H1 (cell line): ENCODE data around the gene PRKRIP1. TPM values are rescaled to one million over a fixed set of nuclear protein-coding genes. Genes with fewer than 3 reads are reported as not detected.

Experiments used
- CTCF ChIA-PET: fragments of 300-600 bp; sonication (Branson Sonifier 250); formaldehyde crosslinking; loops from one replicate; lab custom pipeline; 2021; ENCODE audit not compliant: partially characterized antibody; lab: Charles Lee
- POLR2A ChIA-PET: fragments of 300-600 bp; sonication (Branson Sonifier 250); formaldehyde crosslinking; loops from one replicate; lab custom pipeline; 2021; ENCODE audit warnings: inconsistent platforms; ENCODE audit not compliant: partially characterized antibody; lab: Charles Lee
- DNase-seq, 2 experiments: peaks; one replicate each; pipeline versions ENCODE4 v3.0.0 to v3.0.0-alpha.2; 2010 to 2022; ENCODE audit warnings: low spot score in 2 of 2, low read depth in 1 of 2, mixed read lengths in 1 of 2
- FAIRE-seq: peaks from 2 replicates; lab custom pipeline; 2011; peaks lifted over from hg19 to GRCh38; lab: Jason Lieb, UNC
- H2AFZ ChIP-seq: 2 replicates; pipeline ENCODE4 v1.8.1; 2012; ENCODE audit warnings: low read length, inconsistent platforms
- H2AK5ac ChIP-seq: 2 replicates; pipeline ENCODE4 v1.6.1; 2013; ENCODE audit warnings: low read depth, low read length
- H2BK120ac ChIP-seq: replicated peaks from 2 replicates; pipeline ENCODE3; 2013; ENCODE audit warnings: low read depth, low read length, inconsistent platforms
- H2BK12ac ChIP-seq: 2 replicates; pipeline ENCODE4 v1.6.1; 2013; ENCODE audit warnings: low read depth, low read length
- H2BK15ac ChIP-seq: 2 replicates; pipeline ENCODE4 v1.6.1; 2013; ENCODE audit warnings: low read length
- H2BK20ac ChIP-seq: 2 replicates; pipeline ENCODE4 v1.6.1; 2013; ENCODE audit warnings: low read length
- H2BK5ac ChIP-seq: 2 replicates; pipeline ENCODE4 v1.6.1; 2013; ENCODE audit warnings: low read depth, low read length
- H3K14ac ChIP-seq: 2 replicates; pipeline ENCODE4 v1.6.1; 2013; ENCODE audit warnings: inconsistent platforms; ENCODE audit not compliant: insufficient read length
- H3K18ac ChIP-seq: 2 replicates; pipeline ENCODE4 v1.6.1; 2013; ENCODE audit warnings: low read length; ENCODE audit errors: extremely low read depth
- H3K23ac ChIP-seq: 2 replicates; pipeline ENCODE4 v1.6.1; 2013; ENCODE audit warnings: inconsistent platforms; ENCODE audit not compliant: insufficient read length
- H3K23me2 ChIP-seq: 2 replicates; pipeline ENCODE4 v1.6.1; 2013; ENCODE audit warnings: low read depth, low read length
- H3K27ac ChIP-seq: 2 replicates; pipeline ENCODE4 v1.6.1; 2011; ENCODE audit warnings: low read depth, low read length, inconsistent platforms
- H3K27me3 ChIP-seq, 4 experiments: replicated peaks in 1 of 4; 1 replicate in 1 of 4; 2 replicates in 3 of 4; pipeline versions ENCODE4 v1.6.1 to v1.8.1; 2011 to 2013; ENCODE audit warnings: low read length in 3 of 4, mild to moderate bottlenecking in 3 of 4, inconsistent platforms in 2 of 4, mixed read lengths in 2 of 4, moderate library complexity in 1 of 4; ENCODE audit not compliant: control insufficient read depth in 3 of 4, insufficient read depth in 3 of 4; ENCODE audit errors: extremely low read depth in 1 of 4
- H3K36me3 ChIP-seq, 4 experiments: 2 replicates each; pipeline versions ENCODE4 v1.6.1 to v1.8.1; 2011 to 2013; ENCODE audit warnings: mild to moderate bottlenecking in 4 of 4, low read length in 3 of 4, moderate library complexity in 2 of 4, control low read depth in 1 of 4, inconsistent platforms in 1 of 4; ENCODE audit not compliant: insufficient read depth in 4 of 4, control insufficient read depth in 2 of 4
- H3K4ac ChIP-seq: replicated peaks from 2 replicates; pipeline ENCODE3; 2013; ENCODE audit warnings: low read length, low read depth, mixed read lengths, inconsistent platforms; ENCODE audit not compliant: insufficient read length
- H3K4me1 ChIP-seq, 4 experiments: replicated peaks in 1 of 4; 1 replicate in 1 of 4; 2 replicates in 3 of 4; pipeline versions ENCODE4 v1.6.1 to v1.8.1; 2011 to 2013; ENCODE audit warnings: low read length in 3 of 4, inconsistent platforms in 2 of 4, mixed read lengths in 1 of 4; ENCODE audit not compliant: insufficient read depth in 4 of 4, control insufficient read depth in 3 of 4
- H3K4me2 ChIP-seq, 2 experiments: 2 replicates each; pipeline versions ENCODE4 v1.6.1 to v1.8.1; 2011 to 2013; ENCODE audit warnings: low read depth in 2 of 2, low read length in 2 of 2, control low read depth in 1 of 2, inconsistent platforms in 1 of 2, mild to moderate bottlenecking in 1 of 2; ENCODE audit not compliant: insufficient read depth in 1 of 2
- H3K4me3 ChIP-seq, 4 experiments: fragments of 200-600, 300-600 bp in 1 of 4; sonication (generic), shearing (Covaris generic), sonication (Bioruptor Twin) in 1 of 4; 2 replicates each; pipeline versions ENCODE4 v1.5.1 to v1.8.1; 2011 to 2016; ENCODE audit warnings: low read length in 4 of 4, low read depth in 3 of 4, control low read depth in 2 of 4, inconsistent platforms in 2 of 4, mild to moderate bottlenecking in 2 of 4, mixed read lengths in 1 of 4, moderate library complexity in 1 of 4; ENCODE audit not compliant: insufficient read depth in 2 of 4; ENCODE audit errors: extremely low read depth in 1 of 4
- H3K56ac ChIP-seq: replicated peaks from 2 replicates; pipeline ENCODE3; 2013; ENCODE audit warnings: low read depth, mild to moderate bottlenecking, mixed read lengths, low read length, inconsistent platforms; ENCODE audit not compliant: insufficient read length
- H3K79me1 ChIP-seq: 2 replicates; pipeline ENCODE4 v1.6.1; 2013; ENCODE audit warnings: low read depth, low read length, control low read depth
- H3K79me2 ChIP-seq, 2 experiments: 2 replicates each; pipeline versions ENCODE4 v1.6.1 to v1.8.1; 2012 to 2013; ENCODE audit warnings: low read length in 2 of 2, mild to moderate bottlenecking in 2 of 2, inconsistent platforms in 1 of 2; ENCODE audit not compliant: insufficient read depth in 2 of 2, control insufficient read depth in 1 of 2
- H3K9ac ChIP-seq, 4 experiments: replicated peaks in 1 of 4; 1 replicate in 1 of 4; 2 replicates in 3 of 4; pipeline versions ENCODE4 v1.6.1 to v1.8.1; 2011 to 2013; ENCODE audit warnings: low read depth in 3 of 4, low read length in 3 of 4, control low read depth in 2 of 4, mild to moderate bottlenecking in 2 of 4, moderate library complexity in 2 of 4, inconsistent platforms in 1 of 4; ENCODE audit errors: extremely low read depth in 1 of 4
- H3K9me3 ChIP-seq, 2 experiments: 2 replicates each; pipeline versions ENCODE4 v1.6.1 to v1.8.1; 2012 to 2013; ENCODE audit warnings: mild to moderate bottlenecking in 2 of 2, moderate library complexity in 2 of 2, control low read depth in 1 of 2, inconsistent platforms in 1 of 2, low read depth in 1 of 2, low read length in 1 of 2, mixed read lengths in 1 of 2; ENCODE audit not compliant: insufficient read depth in 2 of 2
- H4K20me1 ChIP-seq, 2 experiments: replicated peaks in 1 of 2; 2 replicates each; pipeline versions ENCODE3 to v1.8.1; 2011 to 2013; ENCODE audit warnings: inconsistent platforms in 2 of 2, low read length in 2 of 2, mild to moderate bottlenecking in 1 of 2; ENCODE audit not compliant: insufficient read depth in 2 of 2, control insufficient read depth in 1 of 2
- H4K5ac ChIP-seq: 2 replicates; pipeline ENCODE4 v1.6.1; 2013; ENCODE audit warnings: low read length, low read depth, mixed read lengths, inconsistent platforms; ENCODE audit not compliant: insufficient read length
- H4K8ac ChIP-seq: 2 replicates; pipeline ENCODE4 v1.8.0; 2013; ENCODE audit warnings: mild to moderate bottlenecking, moderate library complexity, low read length, inconsistent platforms; ENCODE audit not compliant: insufficient read depth; ENCODE audit errors: extremely low read depth
- H4K91ac ChIP-seq: replicated peaks from 2 replicates; pipeline ENCODE3; 2013; ENCODE audit warnings: low read length, mixed read lengths, inconsistent platforms; ENCODE audit not compliant: insufficient read length
- CTBP2 ChIP-seq: IDR thresholded peaks from 2 replicates; pipeline ENCODE4 v1.7.0; 2011; ENCODE audit warnings: borderline replicate concordance, mild to moderate bottlenecking, moderate library complexity, mixed read lengths, low read length; ENCODE audit not compliant: insufficient read depth, insufficient read length
- CTCF ChIP-seq, 3 experiments: IDR thresholded peaks; 1 replicate in 2 of 3; 2 replicates in 1 of 3; pipeline versions ENCODE4 v1.5.1 to v1.6.1; 2011; ENCODE audit warnings: low read length in 3 of 3, mild to moderate bottlenecking in 3 of 3, inconsistent platforms in 2 of 3, low read depth in 1 of 3, moderate library complexity in 1 of 3; ENCODE audit not compliant: insufficient read depth in 1 of 3; ENCODE audit errors: control extremely low read depth in 1 of 3
- EGR1 ChIP-seq: IDR thresholded peaks from 2 replicates; pipeline ENCODE4 v1.6.1; 2011; ENCODE audit warnings: low read depth, low read length, borderline replicate concordance
- EP300 ChIP-seq, 2 experiments: IDR thresholded peaks; 1 replicate in 1 of 2; 2 replicates in 1 of 2; pipeline ENCODE4 v1.6.1; 2011 to 2012; ENCODE audit warnings: low read depth in 2 of 2, low read length in 2 of 2, mild to moderate bottlenecking in 2 of 2, borderline replicate concordance in 1 of 2, inconsistent platforms in 1 of 2, moderate library complexity in 1 of 2
- EZH2 ChIP-seq: fragments of 200-600 bp; sonication (generic); IDR thresholded peaks from 2 replicates; pipeline ENCODE4 v1.7.1; 2012; ENCODE audit warnings: low read depth, mild to moderate bottlenecking, moderate library complexity, low read length, inconsistent platforms; ENCODE audit not compliant: severe bottlenecking
- KDM4A ChIP-seq: IDR thresholded peaks from one replicate; pipeline ENCODE4 v1.7.1; 2012; ENCODE audit warnings: low read depth, mild to moderate bottlenecking, moderate library complexity, low read length, inconsistent platforms; ENCODE audit not compliant: severe bottlenecking
- NANOG ChIP-seq: IDR thresholded peaks from 2 replicates; pipeline ENCODE4 v1.6.1; 2011; ENCODE audit warnings: low read length, low read depth, mild to moderate bottlenecking, inconsistent platforms; ENCODE audit not compliant: insufficient read depth, poor library complexity, severe bottlenecking
- PHF8 ChIP-seq: fragments of 200-600 bp; sonication (generic); conservative IDR thresholded peaks from 2 replicates; pipeline ENCODE4 v1.7.1; 2012; ENCODE audit warnings: low read depth, mild to moderate bottlenecking, inconsistent platforms, low read length, moderate library complexity
- TBP ChIP-seq: IDR thresholded peaks from 2 replicates; pipeline ENCODE4 v1.6.1; 2011; ENCODE audit warnings: low read depth, low read length, improper control_type of control experiment
- WGBS, 2 experiments: shearing (Covaris generic) in 1 of 2; methylation state at CpG; one replicate each; pipeline versions ENCODE4 v1.1.6 to v1.1.7; 2013 to 2015; ENCODE audit warnings: low lambda C conversion rate in 2 of 2, mixed read lengths in 2 of 2, inconsistent platforms in 1 of 2, low coverage in 1 of 2, missing lambda C conversion rate in 1 of 2; ENCODE audit not compliant: insufficient replicate concordance in 2 of 2, insufficient coverage in 1 of 2, insufficient read length in 1 of 2; ENCODE audit errors: extremely low coverage in 1 of 2, missing lambda C conversion rate in 1 of 2; 5-methylcytosine and 5-hydroxymethylcytosine counted together
- polyA plus RNA-seq, 7 experiments: library from polyadenylated mRNA; depleted of rRNA in 3 of 7; stranded (reverse) in 5 of 7; unstranded in 2 of 7; fragments of >200 nt in 5 of 7; fragments of 200-250 nt in 2 of 7; gene quantifications; 1 replicate in 5 of 7; 2 replicates in 1 of 7; 4 replicates in 1 of 7; pipeline versions ENCODE4 v1.2.1 to v1.2.3, GENCODE V29; 2011 to 2013; ENCODE audit warnings: missing spikeins in 2 of 7, mixed read lengths in 2 of 7
- total RNA-seq: library from RNA; stranded (reverse); fragmentation: NEBNext Ultra II Directional; extraction: Animal tissue kit (Norgen Biotek cat#: 25700); gene quantifications from 2 replicates; pipeline ENCODE4 v1.2.1, GENCODE V29; 2021

The PRKRIP1 gene
- total and polyA plus RNA-seq, 2 of the 8 experiments (the other 6 are each of a cell fraction or from before 2014, with no cell fraction given), result 11.1 to 22.0 TPM

DNA sequence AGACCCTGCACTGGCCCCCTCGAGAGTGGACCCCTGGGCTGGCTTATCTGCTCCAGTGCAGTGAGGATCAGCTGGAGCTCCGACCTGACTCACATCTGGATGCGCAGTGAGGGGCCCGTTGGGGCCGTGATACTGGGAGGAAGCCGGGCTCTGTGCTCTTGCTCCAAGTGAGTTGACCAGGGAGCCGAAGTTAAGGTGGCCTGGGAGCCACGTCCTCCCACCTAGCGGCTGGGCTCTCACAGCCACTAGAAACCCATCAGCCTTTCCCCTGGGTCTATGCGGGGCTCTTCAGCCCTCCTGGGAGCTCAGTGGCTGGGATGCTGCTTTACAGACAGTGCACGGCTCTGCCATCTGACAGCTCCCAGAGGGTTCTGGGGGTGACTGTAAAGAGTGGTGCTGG, 59.4 kb downstream of the PRKRIP1 start:
- DNase-seq (no peak), FAIRE-seq (no peak)
- Histone ChIP-seq H3K36me3 (peaks cover 7 to 22% (median 17%) of the 10 kb centered on the region in 4 experiments; a peak in 5 of 8 replicates), H3K56ac (no peak overlapping the region), H2BK12ac (no peak overlapping the region), H3K4ac (no peak overlapping the region), H2BK120ac (no peak overlapping the region), H3K4me1 (peaks cover 0 to 3% (median 0%) of the 10 kb centered on the region in 4 experiments; a peak in 2 of 7 replicates), H3K23ac (no peak overlapping the region), H3K18ac (no peak overlapping the region), H3K27me3 (no peaks in the 10 kb centered on the region; a peak in 1 of 7 replicates), H2BK20ac (no peak overlapping the region), H3K27ac (no peak overlapping the region), H2BK5ac (no peak overlapping the region), H4K5ac (no peak overlapping the region), H3K4me2 (no peak overlapping the region), H4K20me1 (peaks cover 0 to 2% of the 10 kb centered on the region in 2 experiments), H3K23me2 (no peaks in the 10 kb centered on the region; the same call in 1 of the 2 replicates), H4K91ac (no peak overlapping the region), H3K9me3 (no peaks in the 10 kb centered on the region), H2AK5ac (no peak overlapping the region), H2AFZ (no peak overlapping the region), H3K9ac (no peak overlapping the region), H3K4me3 (no peak overlapping the region), H4K8ac (no peak overlapping the region), H3K79me1 (no peaks in the 10 kb centered on the region), H2BK15ac (no peak overlapping the region), H3K14ac (no peak overlapping the region), H3K79me2 (no peaks in the 10 kb centered on the region)
- 94% methylated on average over 8 of the region's 11 CpGs; no CpG with 5 or more reads in 1 of the 2 experiments for WGBS, 2 experiments
- CTCF ChIA-PET, result interaction anchor here (1.0 to 2.1 kb wide), 6 partner anchors 20 to 183 kb away, joined by 3 to 5 read pairs (median 4); no protein-coding TSS in a partner anchor
- POLR2A ChIA-PET, result interaction anchor here (1.4 to 4.5 kb wide), 5 partner anchors 9 to 51 kb away, joined by 3 to 27 read pairs (median 6); partner anchors contain the start of genes ALKBH4 and LRWD1
- TF ChIP-seq CTBP2, result no peak
- no peak for TF ChIP-seq PHF8
- TF ChIP-seq EP300 (IDR thresholded peaks at IDR 0.05; ENCODE audit: borderline replicate concordance in 1 of 2, low read depth in 2 of 2, low read length in 2 of 2), result no peak
- no peak for TF ChIP-seq EGR1
- no peak for TF ChIP-seq NANOG
- no peak for TF ChIP-seq TBP
- no peak for TF ChIP-seq KDM4A
- TF ChIP-seq CTCF (IDR thresholded peaks at IDR 0.05; ENCODE audit: control extremely low read depth in 1 of 3, insufficient read depth in 1 of 3, low read depth in 1 of 3, low read length in 3 of 3), result no peak
- no peak for TF ChIP-seq EZH2
